Left ventricle myocardium inferior (tissue), 1 donor: ENCODE measurements around the gene SLC35E3. TPM values are rescaled to one million over a fixed set of nuclear protein-coding genes. Genes with fewer than 3 reads are reported as not detected.

Experiments used
- DNase-seq: peaks from one replicate; pipeline ENCODE4 v3.0.0-alpha.2; 2020
- H3K27ac ChIP-seq: fragments of 200-600 bp; replicated peaks from 2 replicates; pipeline ENCODE4 v1.8.0; 2021
- H3K27me3 ChIP-seq: fragments of 200-600 bp; 2 replicates; pipeline ENCODE4 v1.8.0; 2021; ENCODE audit warnings: low read depth
- H3K36me3 ChIP-seq: fragments of 200-600 bp; 2 replicates; pipeline ENCODE4 v1.8.0; 2021
- H3K4me1 ChIP-seq: fragments of 200-600 bp; 2 replicates; pipeline ENCODE4 v1.8.0; 2021
- H3K4me3 ChIP-seq: fragments of 200-600 bp; 2 replicates; pipeline ENCODE4 v1.8.0; 2021; ENCODE audit warnings: mild to moderate bottlenecking, moderate library complexity
- H3K9me3 ChIP-seq: fragments of 200-600 bp; replicated peaks from 2 replicates; pipeline ENCODE4 v1.8.0; 2021
- CTCF ChIP-seq: fragments of 200-600 bp; IDR thresholded peaks from 2 replicates; pipeline ENCODE4 v1.8.0; 2021; ENCODE audit warnings: antibody characterized with exemption, mild to moderate bottlenecking, borderline replicate concordance
- intact Hi-C: fragments of 100-400 bp; cut with micrococcal nuclease; formaldehyde crosslinking; loops from one replicate; pipeline ENCODE4 v1.11.0; 2022
- total RNA-seq: library from RNA; stranded (reverse); fragmentation: NEBNext Ultra II Directional; extraction: Animal tissue kit (Norgen Biotek cat#: 25700); gene quantifications from one replicate; pipeline ENCODE4 v1.2.1, GENCODE V29; 2021
- donor health status: DM: no; HTN: yes; CAD: no; lungs with severe emphysema.

Gene SLC35E3
- total RNA-seq, 1 donor from 2014 or later, result 5.1 TPM

DNA sequence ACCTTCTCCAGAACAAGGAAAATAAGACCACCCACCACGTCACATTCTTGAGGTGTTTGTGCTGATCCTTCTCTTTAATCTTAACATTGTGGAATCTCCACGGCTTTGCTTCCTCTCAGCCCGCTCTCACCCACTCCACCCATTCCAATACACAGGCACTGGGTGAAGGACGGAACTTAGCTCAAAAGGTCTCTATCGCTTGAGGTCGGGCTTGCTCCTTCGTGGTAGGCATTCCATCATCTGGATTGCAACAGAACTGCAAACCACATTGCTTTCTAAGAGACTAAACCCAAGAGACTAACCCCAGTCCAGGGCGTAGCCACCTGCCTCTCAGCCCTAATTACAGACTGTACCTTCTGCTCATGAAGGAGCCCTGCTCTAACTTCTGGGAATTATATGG is 38.0 kb downstream of the SLC35E3 start:
- intact Hi-C loops, result no loop called here
- Histone ChIP-seq H3K36me3 (no peaks in the 10 kb centered on the region), H3K4me1 (peaks cover 14% of the 10 kb centered on the region), H3K27me3 (no peaks in the 10 kb centered on the region), H3K27ac (no peak overlapping the region), H3K9me3 (no peaks in the 10 kb centered on the region), H3K4me3 (no peak overlapping the region)
- TF ChIP-seq CTCF, result no peak
- no peak for DNase-seq

DNA sequence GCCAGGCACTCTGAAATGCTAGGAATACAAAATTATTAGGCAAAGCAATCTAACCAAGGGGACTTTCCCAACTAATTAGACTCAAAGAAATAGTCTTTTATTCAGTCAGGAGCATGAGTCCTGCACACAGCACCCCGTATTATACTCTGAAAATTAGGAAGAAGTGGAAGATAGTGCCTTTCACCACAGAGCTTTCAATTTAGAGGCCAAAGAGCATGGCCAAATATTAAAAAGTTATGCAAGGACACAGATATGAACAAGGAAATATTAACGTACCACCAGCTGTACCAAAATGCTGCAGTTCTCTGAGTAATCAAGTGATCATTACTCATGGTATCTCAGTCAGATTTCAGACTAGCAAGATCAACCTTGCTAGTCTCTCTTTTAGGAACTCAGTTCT is 39.4 kb downstream of the SLC35E3 start:
- intact Hi-C loops, result no loop called here
- Histone ChIP-seq H3K36me3 (no peaks in the 10 kb centered on the region), H3K4me1 (peaks cover 14% of the 10 kb centered on the region), H3K9me3 (no peaks in the 10 kb centered on the region), H3K27ac (no peak overlapping the region), H3K27me3 (no peaks in the 10 kb centered on the region), H3K4me3 (no peak overlapping the region)
- no peak for TF ChIP-seq CTCF
- DNase-seq, result no peak

DNA sequence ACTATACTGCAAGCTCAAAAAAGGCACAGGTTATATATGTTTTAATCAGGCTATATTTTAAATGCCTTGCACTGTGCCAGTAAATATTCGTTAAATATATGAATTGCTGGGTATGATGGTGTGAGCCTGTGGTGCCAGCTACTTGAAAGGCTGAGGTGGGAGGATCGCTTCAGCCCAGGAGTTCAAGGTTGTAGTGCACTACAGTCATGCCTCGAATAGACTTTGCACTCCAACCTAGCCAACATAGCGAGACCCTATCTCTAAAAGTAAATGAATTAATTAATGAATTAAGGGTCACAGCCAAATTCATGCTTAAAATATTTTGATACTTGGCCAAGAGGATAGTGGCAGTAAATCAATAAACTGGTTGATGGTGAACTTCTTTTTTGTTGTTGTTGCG is 39.8 kb downstream of the SLC35E3 start:
- H3K4me1 ChIP-seq, result peaks cover 14% of the 10 kb centered on the region
- TF ChIP-seq CTCF, result no peak

DNA sequence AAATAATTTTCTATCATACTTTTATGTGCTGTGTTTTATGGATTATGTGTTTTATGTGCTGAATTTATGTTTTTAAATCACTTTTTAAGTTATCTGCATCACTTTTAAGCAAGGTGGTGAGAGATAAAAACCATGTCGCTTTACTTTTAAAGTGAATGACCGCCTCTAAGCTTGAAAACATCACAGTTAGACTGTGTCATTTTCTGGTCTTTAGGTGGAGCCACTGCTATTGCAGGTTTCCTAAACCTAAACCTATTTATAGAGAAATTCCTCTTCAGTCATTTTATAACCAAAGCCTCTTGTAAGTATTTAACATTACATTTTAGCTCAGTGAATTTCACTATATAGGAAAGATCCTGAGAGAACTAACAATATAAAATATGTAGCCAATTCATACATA is 41.0 kb downstream of the SLC35E3 start:
- Histone ChIP-seq H3K36me3 (no peaks in the 10 kb centered on the region), H3K27me3 (no peaks in the 10 kb centered on the region), H3K9me3 (no peaks in the 10 kb centered on the region), H3K4me3 (no peak overlapping the region), H3K4me1 (peaks cover 14% of the 10 kb centered on the region), H3K27ac (peak overlapping the region; percentile 68)
- TF ChIP-seq CTCF, result no peak
- intact Hi-C loops, result no loop called here
- no peak for DNase-seq

More for the DNA sequence above, 39.8 kb downstream of the SLC35E3 start:
- Histone ChIP-seq H3K27me3 (no peaks in the 10 kb centered on the region), H3K4me3 (no peak overlapping the region), H3K36me3 (no peaks in the 10 kb centered on the region), H3K27ac (no peak overlapping the region), H3K9me3 (no peaks in the 10 kb centered on the region)
- no peak for DNase-seq
- intact Hi-C loops, result no loop called here

DNA sequence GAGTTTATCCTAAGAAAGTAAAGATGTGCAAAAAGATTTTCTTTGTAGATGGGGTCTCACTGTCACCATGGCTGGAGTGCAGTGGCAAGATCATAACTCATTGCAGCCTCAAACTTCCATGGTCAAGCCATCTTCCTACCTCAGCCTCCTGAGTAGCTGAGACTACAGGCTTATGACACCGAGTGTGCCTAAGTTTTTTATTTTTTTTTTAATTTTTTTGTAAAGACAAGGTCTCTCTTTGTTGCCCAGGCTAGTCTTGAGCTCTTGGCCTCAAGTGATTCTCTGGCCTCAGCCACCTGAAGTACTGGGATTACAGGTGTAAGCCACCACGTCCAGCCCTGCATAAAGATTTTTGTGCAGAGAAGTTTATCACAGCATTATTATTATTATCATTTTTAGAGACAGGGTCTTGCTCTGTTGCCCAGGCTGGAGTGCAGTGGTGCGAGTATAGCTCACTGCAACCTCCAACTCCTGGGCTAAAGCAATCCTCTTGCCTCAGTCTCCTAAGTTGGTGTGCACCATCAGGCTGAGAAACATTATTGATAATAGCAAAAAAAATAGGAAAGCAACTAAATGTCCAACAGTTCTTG is 42.7 kb downstream of the SLC35E3 start:
- no peak for TF ChIP-seq CTCF
- Histone ChIP-seq H3K9me3 (no peaks in the 10 kb centered on the region), H3K4me1 (peaks cover 14% of the 10 kb centered on the region), H3K36me3 (no peaks in the 10 kb centered on the region), H3K27me3 (no peaks in the 10 kb centered on the region), H3K27ac (no peak overlapping the region), H3K4me3 (no peak overlapping the region)
- intact Hi-C loops, result no loop called here
- no peak for DNase-seq
